Measurements from ENCODE around the gene EIF4G3. TPM values are rescaled to one million over a fixed set of nuclear protein-coding genes. Genes with fewer than 3 reads are reported as not detected.

EIF4G3 gene
- polyA plus RNA-seq, 3 donors = 5.1 to 34.2 (median 5.8) TPM

DNA sequence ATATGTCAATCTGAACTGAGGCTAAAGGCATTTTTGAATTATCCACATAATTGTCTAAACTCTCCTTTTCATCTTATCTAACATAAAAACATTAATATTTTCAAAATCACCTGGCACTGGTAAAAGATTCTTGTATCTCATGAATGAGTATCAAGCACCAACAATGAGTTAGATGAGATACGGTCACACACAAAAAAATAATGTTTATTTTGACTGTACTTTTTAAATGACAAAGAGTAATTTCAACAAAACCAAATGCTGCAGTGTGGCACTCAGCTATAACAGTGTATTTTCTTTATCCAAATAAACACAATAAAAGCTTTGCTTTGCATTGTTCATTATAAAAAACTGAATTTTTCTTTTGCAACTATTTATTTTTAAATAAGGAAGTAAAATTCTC is 59.5 kb downstream of the EIF4G3 start:
- TF ChIP-seq, protein P1, sequence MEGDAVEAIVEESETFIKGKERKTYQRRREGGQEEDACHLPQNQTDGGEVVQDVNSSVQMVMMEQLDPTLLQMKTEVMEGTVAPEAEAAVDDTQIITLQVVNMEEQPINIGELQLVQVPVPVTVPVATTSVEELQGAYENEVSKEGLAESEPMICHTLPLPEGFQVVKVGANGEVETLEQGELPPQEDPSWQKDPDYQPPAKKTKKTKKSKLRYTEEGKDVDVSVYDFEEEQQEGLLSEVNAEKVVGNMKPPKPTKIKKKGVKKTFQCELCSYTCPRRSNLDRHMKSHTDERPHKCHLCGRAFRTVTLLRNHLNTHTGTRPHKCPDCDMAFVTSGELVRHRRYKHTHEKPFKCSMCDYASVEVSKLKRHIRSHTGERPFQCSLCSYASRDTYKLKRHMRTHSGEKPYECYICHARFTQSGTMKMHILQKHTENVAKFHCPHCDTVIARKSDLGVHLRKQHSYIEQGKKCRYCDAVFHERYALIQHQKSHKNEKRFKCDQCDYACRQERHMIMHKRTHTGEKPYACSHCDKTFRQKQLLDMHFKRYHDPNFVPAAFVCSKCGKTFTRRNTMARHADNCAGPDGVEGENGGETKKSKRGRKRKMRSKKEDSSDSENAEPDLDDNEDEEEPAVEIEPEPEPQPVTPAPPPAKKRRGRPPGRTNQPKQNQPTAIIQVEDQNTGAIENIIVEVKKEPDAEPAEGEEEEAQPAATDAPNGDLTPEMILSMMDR (IDR thresholded peaks at IDR 0.05) = no peak
- DNase-seq = no peak
- peaks cover 0 to 7% of the 10 kb centered on the region in 2 donors for H3K36me3 ChIP-seq (replicated peaks in 1 of 2; ENCODE audit: control insufficient read depth in 1 of 2, insufficient read depth in 2 of 2, low read length in 2 of 2)
- H3K9me3 ChIP-seq (replicated peaks in 1 of 2; ENCODE audit: control insufficient read depth in 1 of 2, insufficient read depth in 1 of 2, low read length in 2 of 2) = no peaks in the 10 kb centered on the region
- intact Hi-C loops (cut with micrococcal nuclease) = no loop called here
- Mint-ChIP-seq H3K4me3 (no peak overlapping the region), H3K36me3 (peaks cover 13 to 14% of the 10 kb centered on the region in 2 donors), H3K9me3 (no peaks in the 10 kb centered on the region), H3K4me1 (peaks cover 17% of the 10 kb centered on the region), H3K27me3 (ENCODE audit: low read depth in 3 of 3) (no peaks in the 10 kb centered on the region), H3K27ac (peak overlapping the region in 1 of 7 donors; percentile 13)
- peaks cover 3% of the 10 kb centered on the region for H4K20me1 ChIP-seq (ENCODE audit: insufficient read depth, low read length)
- no peak overlapping the region for H3K9ac ChIP-seq (ENCODE audit: insufficient read depth, low read length, poor library complexity, severe bottlenecking)
- no peak overlapping the region for H3K4me3 ChIP-seq (replicated peaks in 1 of 3; ENCODE audit: low read depth in 2 of 3, low read length in 3 of 3)
- no peaks in the 10 kb centered on the region for H3K27me3 ChIP-seq (ENCODE audit: control insufficient read depth in 2 of 2, insufficient read depth in 2 of 2, low read length in 2 of 2)
- H2AFZ ChIP-seq (ENCODE audit: insufficient read depth, low read depth, low read length, poor library complexity, severe bottlenecking) = no peak overlapping the region
- peaks cover 12% of the 10 kb centered on the region for H3K79me2 ChIP-seq (ENCODE audit: insufficient read depth, low read length)
- H3K27ac ChIP-seq (ENCODE audit: low read depth in 1 of 2, low read length in 2 of 2) = no peak overlapping the region
- WGBS (ENCODE audit: insufficient coverage) = no CpG with 5 or more reads among the region's 1 CpG
- H3K4me1 ChIP-seq (ENCODE audit: control insufficient read depth in 1 of 2, insufficient read depth in 2 of 2, low read length in 2 of 2) = peaks cover 21 to 32% of the 10 kb centered on the region in 2 donors
- H3K4me2 ChIP-seq (replicated peaks; ENCODE audit: extremely low read depth, low read length, poor library complexity, severe bottlenecking) = no peak overlapping the region

DNA sequence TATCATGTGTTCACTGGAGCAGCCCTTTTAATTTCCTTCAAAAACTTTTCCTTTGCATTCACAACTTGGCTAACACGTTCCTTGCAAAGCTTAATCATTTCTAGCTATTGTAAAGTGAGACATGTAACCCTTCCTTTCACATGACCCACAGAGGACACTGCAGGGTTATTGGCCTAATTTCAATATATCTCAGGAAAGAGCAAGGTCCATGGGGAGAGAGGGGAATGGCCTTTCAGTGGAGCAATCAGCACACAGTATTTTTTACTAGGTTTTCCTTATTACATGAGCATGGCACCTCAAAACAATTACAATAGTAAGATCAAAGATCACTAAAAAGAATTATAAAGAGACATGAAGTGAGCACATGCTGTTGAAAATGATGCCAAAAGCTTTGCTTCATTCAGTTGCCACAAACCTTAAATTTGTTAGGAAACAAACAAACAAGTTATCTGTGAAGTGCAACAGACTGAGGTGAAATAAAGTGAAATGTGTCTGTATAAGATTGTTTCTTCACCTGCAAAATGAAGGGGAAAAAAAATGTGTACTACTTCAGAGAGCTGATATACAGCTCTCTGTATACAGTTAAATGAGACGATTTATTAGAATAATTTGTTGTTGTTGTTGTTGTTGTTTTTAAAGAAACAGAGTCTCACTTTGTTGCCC is 61.5 kb downstream of the EIF4G3 start:
- Histone ChIP-seq H3K4me3 (replicated peaks in 1 of 3; ENCODE audit: low read depth in 2 of 3, low read length in 3 of 3) (no peak overlapping the region), H3K9ac (ENCODE audit: insufficient read depth, low read length, poor library complexity, severe bottlenecking) (no peak overlapping the region), H3K9me3 (replicated peaks in 1 of 2; ENCODE audit: control insufficient read depth in 1 of 2, insufficient read depth in 1 of 2, low read length in 2 of 2) (no peaks in the 10 kb centered on the region), H4K20me1 (ENCODE audit: insufficient read depth, low read length) (peaks cover 3% of the 10 kb centered on the region), H3K4me2 (replicated peaks; ENCODE audit: extremely low read depth, low read length, poor library complexity, severe bottlenecking) (no peak overlapping the region), H3K4me1 (ENCODE audit: control insufficient read depth in 1 of 2, insufficient read depth in 2 of 2, low read length in 2 of 2) (peaks cover 22 to 32% of the 10 kb centered on the region in 2 donors), H3K36me3 (replicated peaks in 1 of 2; ENCODE audit: control insufficient read depth in 1 of 2, insufficient read depth in 2 of 2, low read length in 2 of 2) (peaks cover 0 to 10% of the 10 kb centered on the region in 2 donors), H3K27me3 (ENCODE audit: control insufficient read depth in 2 of 2, insufficient read depth in 2 of 2, low read length in 2 of 2) (no peaks in the 10 kb centered on the region), H2AFZ (ENCODE audit: insufficient read depth, low read depth, low read length, poor library complexity, severe bottlenecking) (no peak overlapping the region), H3K27ac (ENCODE audit: low read depth in 1 of 2, low read length in 2 of 2) (peak overlapping the region in 1 of 2 donors; percentile 27), H3K79me2 (ENCODE audit: insufficient read depth, low read length) (peaks cover 5% of the 10 kb centered on the region)
- Mint-ChIP-seq H3K27me3 (ENCODE audit: low read depth in 3 of 3) (no peaks in the 10 kb centered on the region), H3K9me3 (no peaks in the 10 kb centered on the region), H3K36me3 (peaks cover 15% of the 10 kb centered on the region in 2 donors), H3K27ac (peak overlapping the region in 3 of 7 donors; percentile 35 to 54 (median 41)), H3K4me3 (no peak overlapping the region), H3K4me1 (peaks cover 20% of the 10 kb centered on the region)
- intact Hi-C loops (cut with micrococcal nuclease) = no loop called here
- DNase-seq = no peak
- WGBS (ENCODE audit: insufficient coverage) = 100% methylated on average over 1 of the region's 2 CpGs
- TF ChIP-seq, protein P1 (IDR thresholded peaks at IDR 0.05) = no peak
